Stimulated activated CD8-positive, alpha-beta memory T cell treated with anti-CD3 and anti-CD28 coated beads, Interleukin-12 subunit alpha, Interleukin-12 subunit beta, amount 100 ng/mL, for 24 hours (primary cell): ENCODE results near the gene CISH.

Experiments
- DNase-seq: peaks from one replicate; pipeline ENCODE4 v3.0.0-alpha.2; 2020; ENCODE audit errors: extremely low read depth

The CISH gene

GRCh38 chr3:50599115-50599715 lies 12.4 kb downstream of the CISH start:
- no peak for DNase-seq

- no peak for DNase-seq
Measured at GRCh38 chr3:50594253-50594785, 17.3 kb downstream of the CISH start.

DNA sequence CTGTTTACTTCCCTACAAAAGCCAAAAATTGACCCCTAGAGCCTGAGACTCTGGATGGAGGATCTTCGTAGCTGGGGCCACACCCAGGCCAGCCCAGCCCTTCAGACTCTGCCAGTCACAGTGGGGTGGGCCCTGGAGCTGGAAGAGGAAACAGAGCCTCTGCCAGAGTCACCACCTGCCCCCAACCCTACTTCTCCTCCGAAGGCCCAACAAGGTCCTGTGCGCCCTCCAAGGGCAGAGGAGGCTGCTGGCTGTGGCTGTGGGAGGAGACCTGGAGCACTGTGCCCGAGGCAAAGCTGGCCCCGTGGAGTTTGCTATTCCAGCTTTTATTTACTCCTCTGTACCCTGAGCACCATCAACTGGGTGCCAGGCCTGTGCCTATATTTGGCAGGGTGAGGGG lies 19.0 kb downstream of the CISH start:
- no peak for DNase-seq

DNA sequence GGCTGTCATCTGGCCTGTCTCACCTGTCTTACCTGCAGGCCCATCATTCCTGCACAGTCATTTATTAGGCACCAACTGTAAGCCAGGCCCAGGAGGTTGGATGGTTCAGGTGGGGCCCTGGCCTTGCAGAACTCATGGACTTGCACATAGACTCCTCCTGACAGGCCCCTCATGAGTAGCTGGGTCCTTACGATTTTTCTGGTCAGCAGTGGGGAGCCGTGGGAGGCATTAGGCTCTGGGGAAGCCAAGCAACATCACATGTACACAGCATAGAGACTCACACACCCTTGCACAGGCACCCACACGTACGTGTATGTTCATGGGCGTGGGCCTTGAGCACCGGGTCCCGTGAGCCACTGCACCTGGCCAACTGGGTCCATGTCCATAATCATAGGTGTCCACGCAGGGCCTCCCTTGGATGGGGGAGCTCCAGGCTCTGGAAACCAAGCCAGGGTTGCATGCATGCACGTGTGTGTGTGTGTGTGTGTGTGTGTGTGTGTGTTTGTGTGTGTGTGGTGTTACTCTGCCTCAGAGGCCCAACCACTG lies 20.3 kb downstream of the CISH start:
- no peak for DNase-seq

GRCh38 chr3:50588759-50589433 lies 22.7 kb downstream of the CISH start:
- DNase-seq = no peak

DNA sequence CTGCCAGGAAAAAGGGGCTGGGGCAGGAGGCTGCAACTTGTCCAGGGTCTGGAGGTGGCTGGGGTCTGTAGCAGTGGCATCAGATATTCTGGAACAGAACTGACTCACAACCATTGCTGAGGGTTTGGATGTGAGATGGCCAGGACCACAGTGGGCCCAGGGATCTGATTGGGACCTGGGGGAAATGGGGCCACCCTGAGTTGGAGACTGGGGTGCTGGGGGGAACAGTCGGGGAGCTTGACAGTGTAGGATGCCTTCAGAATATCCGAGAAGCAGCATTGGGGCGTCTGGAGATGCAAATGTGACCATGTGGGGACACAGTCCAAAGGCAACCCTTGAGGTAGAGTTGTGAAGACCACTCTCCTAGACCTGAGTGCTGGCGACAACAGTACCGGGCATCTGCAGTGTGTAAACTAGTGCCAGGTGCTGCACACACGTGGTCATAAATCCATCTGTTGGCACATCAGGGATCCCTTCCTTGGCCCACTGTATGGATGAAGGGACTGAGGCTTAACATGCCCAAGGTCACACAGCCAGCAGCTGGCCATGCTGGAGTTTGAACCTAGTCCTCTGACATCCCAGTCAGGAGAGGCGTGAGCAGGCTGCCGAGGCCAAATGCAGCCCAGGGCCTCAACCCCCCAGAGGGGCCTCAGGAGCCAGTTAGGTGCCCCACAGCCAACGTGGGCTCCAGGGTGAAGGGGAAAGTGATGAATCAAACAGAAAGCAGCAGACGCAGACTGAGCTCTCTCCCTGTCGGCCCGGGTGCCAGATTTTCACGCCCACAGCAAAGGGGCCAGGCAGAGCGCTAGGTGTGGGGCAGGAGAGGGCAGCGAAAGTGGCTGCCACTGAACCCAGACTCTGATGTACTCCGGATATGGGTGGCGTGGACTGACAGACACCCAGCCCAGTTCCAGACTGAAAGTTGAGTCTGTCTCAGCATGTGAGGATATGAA lies 23.5 kb downstream of the CISH start:
- DNase-seq = peak; percentile 70

GRCh38 chr3:50587373-50587772 lies 24.2 kb downstream of the CISH start:
- no peak for DNase-seq

DNA sequence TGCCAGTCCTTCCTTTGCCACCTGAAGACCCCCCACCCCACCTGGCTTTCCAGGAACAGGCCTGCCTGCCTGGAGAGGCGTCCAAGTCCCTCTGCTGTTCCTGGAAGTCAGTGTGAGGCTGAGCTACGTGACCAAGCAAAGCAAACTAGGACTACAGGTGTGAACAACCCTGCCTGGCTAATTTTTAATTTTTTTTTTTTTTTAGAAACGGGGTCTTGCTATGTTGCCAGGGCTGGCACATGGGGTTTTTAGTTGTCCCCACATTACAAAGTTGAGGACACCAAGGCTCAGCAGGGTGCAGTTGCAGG lies 24.9 kb downstream of the CISH start:
- DNase-seq = no peak

DNA sequence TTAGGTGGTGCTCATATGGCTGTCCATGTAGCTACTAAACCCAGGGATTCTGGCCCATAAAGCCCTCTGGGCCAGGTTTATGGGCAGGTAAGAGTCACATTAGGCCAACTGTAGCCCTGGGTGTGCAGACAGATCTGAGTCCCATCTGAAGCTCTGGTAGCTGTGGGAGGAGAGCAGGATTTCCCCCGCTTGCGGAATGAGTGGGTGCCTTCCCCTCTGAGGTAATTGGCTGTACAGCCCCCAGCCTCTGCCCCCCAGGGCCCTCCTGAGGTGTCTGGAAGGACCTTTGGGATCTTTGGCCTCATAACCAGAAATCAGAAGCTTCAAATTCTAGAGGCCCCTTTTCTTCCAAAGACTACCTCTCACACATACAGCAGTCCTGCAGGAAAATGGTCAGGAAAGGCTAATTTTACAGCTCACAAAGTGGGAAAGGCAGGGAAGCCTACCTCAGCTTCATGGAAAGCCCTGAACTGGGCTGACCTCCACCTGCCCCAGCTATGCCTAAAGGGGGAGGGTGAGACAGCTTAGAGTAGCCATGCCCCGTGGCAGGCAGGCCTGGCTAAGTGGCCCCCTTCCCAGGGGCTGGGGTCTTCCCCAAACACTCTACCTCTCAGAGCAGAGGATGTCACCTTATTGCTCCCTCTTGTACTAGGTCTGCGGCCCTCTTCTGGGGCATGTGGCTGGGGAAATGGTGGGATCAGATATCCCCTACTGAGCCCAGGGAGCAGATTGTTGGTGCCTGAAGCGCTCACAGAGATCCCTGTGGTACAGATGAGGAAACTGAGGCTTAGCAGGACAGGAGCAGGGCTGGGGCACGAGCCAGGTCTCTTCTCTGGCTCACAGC lies 25.4 kb downstream of the CISH start:
- no peak for DNase-seq

GRCh38 chr3:50584391-50584790 lies 27.2 kb downstream of the CISH start:
- DNase-seq = no peak

DNA sequence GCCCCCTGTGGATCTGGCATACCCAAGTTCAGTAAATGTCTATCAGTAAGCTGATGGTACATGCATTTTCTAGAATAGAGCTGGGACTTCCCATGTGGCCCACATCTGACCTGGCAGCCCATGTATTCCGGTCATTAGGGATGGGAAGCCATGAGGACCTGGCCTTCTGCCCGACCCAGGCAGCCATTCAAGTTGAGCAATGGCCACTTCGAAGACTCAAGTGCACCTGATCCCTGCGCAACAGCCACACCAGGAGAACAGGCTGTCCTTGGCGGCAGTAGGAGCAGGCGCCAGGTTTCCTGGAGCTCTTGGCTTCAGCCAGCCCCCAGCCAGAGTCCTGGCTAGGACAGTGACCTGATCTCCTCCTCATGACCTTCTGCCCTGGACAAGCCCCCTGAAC lies 27.7 kb downstream of the CISH start:
- DNase-seq = no peak

- DNase-seq = no peak
Measured at GRCh38 chr3:50582083-50582482, 29.5 kb downstream of the CISH start.

- no peak for DNase-seq
Measured at GRCh38 chr3:50581459-50581842, 30.1 kb downstream of the CISH start.

DNA sequence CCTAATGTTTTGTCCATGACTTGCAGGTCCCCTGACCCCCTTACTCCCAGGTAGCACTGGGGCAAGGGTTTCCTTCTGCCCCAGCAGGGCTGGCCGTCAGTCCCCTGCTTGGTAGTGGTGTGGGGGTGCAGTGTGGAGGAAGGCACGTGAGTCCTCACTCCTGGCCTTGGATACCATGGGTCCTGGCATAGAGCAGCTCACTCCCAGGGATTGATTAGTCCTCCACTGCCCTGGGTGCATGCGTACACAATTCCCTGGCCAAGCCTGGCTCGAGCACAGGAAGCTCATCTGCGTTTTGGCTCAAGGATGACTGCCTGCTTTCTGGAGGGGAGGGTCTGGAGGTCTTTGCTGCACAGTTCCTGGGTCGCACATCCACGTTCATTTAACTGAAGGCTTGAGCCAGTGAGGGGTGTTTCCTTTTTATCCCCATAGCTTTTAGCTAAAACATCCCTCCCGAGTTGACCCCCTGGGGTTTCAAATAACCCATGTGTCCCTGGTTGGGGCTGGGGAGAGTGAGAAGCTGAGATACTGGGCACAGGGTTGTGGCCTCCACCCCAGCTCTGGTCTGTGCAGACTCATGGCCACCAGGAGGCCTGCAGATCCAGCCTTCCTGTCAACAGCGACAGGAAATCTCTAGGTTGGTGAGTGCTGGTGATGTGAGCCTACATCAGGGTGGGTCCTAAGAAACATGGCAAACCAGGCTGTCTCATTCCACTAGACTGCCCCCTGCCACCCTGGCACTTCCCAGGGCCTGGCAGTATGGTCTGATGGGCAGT lies 30.7 kb downstream of the CISH start:
- DNase-seq = no peak

DNA sequence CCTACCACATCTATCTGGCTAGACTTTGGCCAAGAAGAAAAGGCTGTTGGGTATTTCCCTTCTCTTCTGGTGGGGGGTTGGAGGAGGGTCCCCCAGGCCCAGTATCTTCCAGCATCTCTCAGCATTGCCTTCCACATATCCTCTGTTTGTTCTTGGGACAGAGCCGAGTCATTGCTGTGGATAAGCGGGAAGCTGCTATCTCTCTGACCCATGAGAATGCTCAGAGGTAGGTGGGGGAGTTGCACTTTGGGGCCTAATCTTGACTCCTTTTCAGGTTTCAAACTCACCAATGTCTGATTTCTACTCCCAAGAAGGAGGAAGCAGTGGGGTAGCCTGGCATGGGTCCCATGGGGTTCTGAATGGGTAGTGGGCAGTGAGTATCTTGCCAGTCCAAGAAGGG lies 34.2 kb downstream of the CISH start:
- no peak for DNase-seq

DNA sequence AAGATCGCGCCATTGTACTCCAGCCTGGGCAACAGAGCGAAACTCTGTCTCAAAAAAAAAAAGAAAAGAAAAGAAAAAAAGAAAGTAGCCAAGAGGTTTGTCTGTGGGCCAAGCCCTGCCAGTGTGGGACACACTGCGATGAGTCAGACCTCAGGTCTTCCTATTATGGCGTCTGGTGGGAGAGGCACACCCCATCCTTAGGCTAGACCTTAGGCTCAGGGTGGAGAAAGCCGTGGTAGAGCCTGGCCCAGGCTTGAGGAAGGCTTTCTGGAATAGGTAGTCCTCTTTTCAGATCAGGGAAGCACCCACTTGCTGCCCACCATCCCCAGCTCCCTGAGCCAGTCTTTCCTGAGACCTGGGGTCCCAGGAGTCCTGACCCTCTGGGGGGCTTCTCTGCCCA lies 36.2 kb downstream of the CISH start:
- no peak for DNase-seq

DNA sequence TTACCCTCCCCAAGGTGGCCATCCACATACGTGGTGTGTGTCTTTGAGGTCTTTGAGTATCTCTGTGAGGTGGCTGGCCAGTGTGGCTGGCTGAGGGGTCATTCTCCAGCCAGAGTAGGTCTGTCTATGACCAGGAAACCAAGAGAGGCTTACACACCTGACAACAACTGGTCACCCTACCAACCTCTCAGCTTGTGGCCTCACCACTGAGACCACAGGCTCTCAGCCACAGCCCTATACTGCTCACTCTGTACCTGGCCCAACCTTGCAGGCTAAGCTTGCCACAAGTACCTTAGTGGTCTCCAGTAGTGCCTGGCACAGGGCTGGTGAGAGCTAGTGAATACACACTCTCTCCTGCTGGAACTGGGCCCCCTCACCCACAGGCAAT lies 37.1 kb downstream of the CISH start:
- DNase-seq = no peak

GRCh38 chr3:50573566-50574443 lies 37.8 kb downstream of the CISH start:
- DNase-seq = no peak

DNA sequence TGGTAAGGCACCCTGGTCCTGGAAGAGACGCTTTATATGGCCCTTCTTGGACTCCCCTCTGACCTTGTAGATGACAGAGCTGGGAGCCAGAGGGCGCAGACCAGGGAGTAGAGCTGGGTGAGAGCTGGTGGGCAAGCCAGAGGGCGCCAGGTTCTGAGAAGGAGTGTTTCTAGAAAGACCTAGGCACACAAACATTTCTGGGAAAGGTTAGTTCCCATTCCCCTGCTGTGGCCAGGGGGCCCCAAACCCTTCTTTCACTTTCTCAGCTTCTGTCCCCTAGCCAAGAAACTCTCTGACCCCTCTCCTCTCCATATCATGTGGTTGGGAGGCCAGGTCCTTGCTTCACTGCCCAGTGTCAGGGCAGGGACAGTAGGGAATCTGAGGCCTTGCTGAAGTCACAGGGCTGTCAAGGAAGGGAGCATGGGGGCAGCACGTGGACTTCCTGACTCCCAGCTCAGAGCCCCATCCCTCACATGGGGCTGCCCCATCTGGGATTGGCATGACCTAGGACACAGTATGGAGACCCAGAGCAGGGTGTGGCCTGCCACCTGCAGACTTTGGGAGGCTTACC lies 38.7 kb downstream of the CISH start:
- DNase-seq = no peak
